ENCODE results near the gene ATP8A2.

GRCh38 chr13:26016189-26016588, 644.4 kb downstream of the ATP8A2 start:
- no peak for TF ChIP-seq CTCF (conservative IDR thresholded peaks at IDR 0.05)
- TF ChIP-seq EZH2 (IDR thresholded peaks at IDR 0.05; ENCODE audit: low read depth): no peak
